HUES64 (cell line): ENCODE data around the gene COL13A1.

Experiments
- H3K27ac ChIP-seq: 2 replicates; pipeline ENCODE4 v1.7.0; 2013; ENCODE audit warnings: low read depth, low read length, inconsistent platforms
- H3K27me3 ChIP-seq: 2 replicates; pipeline ENCODE4 v1.6.1; 2013; ENCODE audit warnings: mild to moderate bottlenecking, low read length; ENCODE audit not compliant: insufficient read depth
- H3K36me3 ChIP-seq: 2 replicates; pipeline ENCODE4 v1.6.1; 2013; ENCODE audit warnings: mild to moderate bottlenecking, low read length; ENCODE audit not compliant: insufficient read depth
- H3K4me1 ChIP-seq: 2 replicates; pipeline ENCODE4 v1.6.1; 2013; ENCODE audit warnings: mild to moderate bottlenecking, low read length, moderate library complexity; ENCODE audit not compliant: insufficient read depth
- H3K4me3 ChIP-seq: 2 replicates; pipeline ENCODE4 v1.5.1; 2013; ENCODE audit warnings: mild to moderate bottlenecking, low read length, moderate library complexity
- H3K9ac ChIP-seq: 2 replicates; pipeline ENCODE4 v1.6.1; 2013; ENCODE audit warnings: mild to moderate bottlenecking, low read depth, low read length
- H3K9me3 ChIP-seq: 2 replicates; pipeline ENCODE4 v1.6.1; 2013; ENCODE audit warnings: low read depth, low read length; ENCODE audit not compliant: insufficient read depth
- WGBS: fragments of 150-250, 120-280 bp; methylation state at CpG from one replicate; pipeline ENCODE4 v1.1.7; 2013; ENCODE audit warnings: missing lambda C conversion rate; 5-methylcytosine and 5-hydroxymethylcytosine counted together

COL13A1 gene

GRCh38 chr10:69768386-69768785, 33.3 kb upstream of the COL13A1 start:
- 96% methylated on average over 1 of the region's 5 CpGs for WGBS
- peaks cover 14% of the 10 kb centered on the region for H3K4me1 ChIP-seq
- H3K9me3 ChIP-seq = peaks cover 2% of the 10 kb centered on the region; the same call in 1 of the 2 replicates
- no peak overlapping the region for H3K27ac ChIP-seq
- no peaks in the 10 kb centered on the region for H3K36me3 ChIP-seq
- no peak overlapping the region for H3K9ac ChIP-seq
- no peaks in the 10 kb centered on the region for H3K27me3 ChIP-seq
- no peak overlapping the region for H3K4me3 ChIP-seq

DNA sequence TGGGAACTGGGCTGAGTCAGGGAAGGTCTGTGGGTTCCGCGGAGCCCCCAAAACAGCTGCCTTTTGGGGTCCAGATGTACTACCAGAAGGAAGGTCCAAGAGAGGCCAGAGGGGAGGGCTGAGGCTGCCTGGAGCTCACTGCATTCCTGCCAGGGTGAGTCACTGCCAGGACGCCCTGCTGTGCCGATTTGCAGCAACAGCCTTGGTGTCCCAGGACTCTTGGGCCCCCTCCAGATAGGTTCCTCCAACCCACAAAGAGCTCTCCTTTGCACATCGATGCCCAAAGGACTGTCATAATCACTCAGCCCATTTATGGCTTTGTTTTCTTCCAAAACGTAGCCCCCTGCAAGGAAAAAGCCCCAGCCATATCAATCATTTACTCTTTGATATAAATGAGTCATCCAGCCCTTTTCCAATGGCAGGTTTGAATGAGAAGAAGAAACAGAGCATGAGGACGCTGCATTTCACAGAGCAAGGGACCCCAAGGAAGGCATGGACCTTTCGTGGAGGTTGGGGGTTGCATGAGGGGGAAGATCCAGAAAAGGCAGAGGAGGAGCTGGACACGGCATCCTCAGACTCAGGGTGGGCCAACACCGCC, 32.2 kb upstream of the COL13A1 start:
- WGBS = 35% methylated on average over 10 of the region's 10 CpGs
- Histone ChIP-seq H3K4me1 (peaks cover 14% of the 10 kb centered on the region), H3K27me3 (no peaks in the 10 kb centered on the region), H3K9ac (peak overlapping the region; percentile 48; the same call in 1 of the 2 replicates), H3K4me3 (no peak overlapping the region), H3K36me3 (no peaks in the 10 kb centered on the region), H3K27ac (peak overlapping the region; percentile 35; the same call in 1 of the 2 replicates), H3K9me3 (peaks cover 2% of the 10 kb centered on the region; the same call in 1 of the 2 replicates)

DNA sequence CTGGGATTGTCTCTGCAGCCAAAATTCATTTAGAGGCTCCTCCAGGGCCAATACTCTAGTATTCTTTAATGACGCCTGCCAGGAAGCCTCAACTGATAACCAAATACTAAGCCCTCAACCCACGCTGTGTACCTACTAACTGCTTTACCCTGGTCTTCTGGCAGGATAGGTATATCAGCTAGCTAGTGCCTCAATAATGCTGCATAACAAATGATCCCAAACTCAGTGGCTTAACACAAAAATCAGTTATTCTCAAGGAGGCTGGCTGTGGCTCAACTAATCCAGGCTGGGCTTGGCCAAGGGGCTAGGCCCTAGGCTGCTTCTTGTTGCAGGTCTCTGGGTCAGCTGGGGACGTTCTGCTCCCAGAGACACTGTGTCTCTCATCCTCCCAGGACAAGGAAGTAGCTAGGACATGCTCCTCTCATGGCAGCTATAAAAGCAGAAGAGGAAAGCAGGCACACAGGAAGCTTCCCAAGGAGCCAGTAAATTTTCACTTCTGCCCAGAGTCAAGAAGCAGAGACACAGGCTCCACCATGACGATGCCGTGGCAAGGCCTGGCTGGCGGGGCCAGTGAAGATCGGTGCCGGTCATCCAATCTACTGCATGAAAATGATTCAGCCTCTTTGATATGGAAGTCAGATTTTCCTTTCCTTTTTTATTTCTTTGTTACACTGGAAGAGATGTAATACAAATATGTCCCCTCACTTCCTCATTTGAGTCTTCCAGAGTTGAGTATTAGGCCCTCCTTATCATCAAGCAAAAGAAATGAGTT, 28.6 kb upstream of the COL13A1 start:
- Histone ChIP-seq H3K27ac (no peak overlapping the region), H3K4me1 (peaks cover 14% of the 10 kb centered on the region), H3K27me3 (no peaks in the 10 kb centered on the region), H3K9me3 (peaks cover 2% of the 10 kb centered on the region; the same call in 1 of the 2 replicates), H3K9ac (no peak overlapping the region), H3K36me3 (no peaks in the 10 kb centered on the region), H3K4me3 (no peak overlapping the region)
- 94% methylated on average over 8 of the region's 8 CpGs for WGBS

GRCh38 chr10:69774596-69774995, 27.1 kb upstream of the COL13A1 start:
- H3K9me3 ChIP-seq = peaks cover 2% of the 10 kb centered on the region; the same call in 1 of the 2 replicates
- no peak overlapping the region for H3K27ac ChIP-seq
- 0 out of 2 replicates have a peak, but pooled peaks cover 4% of the 10 kb centered on the region for H3K27me3 ChIP-seq
- 90% methylated on average over 2 of the region's 2 CpGs for WGBS
- H3K4me1 ChIP-seq = peaks cover 4% of the 10 kb centered on the region
- H3K4me3 ChIP-seq = no peak overlapping the region
- H3K9ac ChIP-seq = no peak overlapping the region
- H3K36me3 ChIP-seq = no peaks in the 10 kb centered on the region

- WGBS = 90% methylated on average over 5 of the region's 5 CpGs
- no peaks in the 10 kb centered on the region for H3K4me1 ChIP-seq
- H3K36me3 ChIP-seq = no peaks in the 10 kb centered on the region
- H3K9me3 ChIP-seq = no peaks in the 10 kb centered on the region
- H3K27me3 ChIP-seq = peaks cover 26% of the 10 kb centered on the region
- no peak overlapping the region for H3K27ac ChIP-seq
- no peak overlapping the region for H3K9ac ChIP-seq
- H3K4me3 ChIP-seq = no peak overlapping the region
Measured at GRCh38 chr10:69780077-69780476, 21.6 kb upstream of the COL13A1 start.

GRCh38 chr10:69781576-69781975, 20.1 kb upstream of the COL13A1 start:
- WGBS = 50% methylated on average over 3 of the region's 3 CpGs
- Histone ChIP-seq H3K27ac (no peak overlapping the region), H3K36me3 (no peaks in the 10 kb centered on the region), H3K4me1 (no peaks in the 10 kb centered on the region), H3K9me3 (no peaks in the 10 kb centered on the region), H3K4me3 (no peak overlapping the region), H3K27me3 (peaks cover 26% of the 10 kb centered on the region), H3K9ac (no peak overlapping the region)

DNA sequence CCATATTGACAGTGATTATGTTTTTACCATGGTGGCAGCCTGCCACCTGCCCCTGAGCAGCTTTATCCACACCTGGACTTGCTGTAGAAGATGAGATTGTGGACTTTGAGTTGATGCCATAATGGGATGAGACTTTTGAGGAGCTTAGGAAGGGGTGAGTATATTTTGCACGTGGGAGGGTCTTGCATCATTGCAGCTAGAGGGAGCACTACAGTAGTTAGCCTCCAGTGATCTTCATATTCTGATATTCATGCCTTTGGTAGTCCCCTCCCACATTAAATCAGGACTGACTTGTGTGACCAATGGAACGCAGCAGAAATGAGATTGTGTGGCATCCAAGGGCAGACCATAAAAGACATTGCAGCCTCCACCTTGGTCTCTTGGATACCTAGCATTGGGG, 18.2 kb upstream of the COL13A1 start:
- H3K27me3 ChIP-seq = peaks cover 26% of the 10 kb centered on the region
- H3K4me1 ChIP-seq = no peaks in the 10 kb centered on the region
- no peaks in the 10 kb centered on the region for H3K9me3 ChIP-seq
- no peak overlapping the region for H3K9ac ChIP-seq
- H3K4me3 ChIP-seq = no peak overlapping the region
- H3K27ac ChIP-seq = no peak overlapping the region
- WGBS = 58% methylated on average over 2 of the region's 2 CpGs
- no peaks in the 10 kb centered on the region for H3K36me3 ChIP-seq

DNA sequence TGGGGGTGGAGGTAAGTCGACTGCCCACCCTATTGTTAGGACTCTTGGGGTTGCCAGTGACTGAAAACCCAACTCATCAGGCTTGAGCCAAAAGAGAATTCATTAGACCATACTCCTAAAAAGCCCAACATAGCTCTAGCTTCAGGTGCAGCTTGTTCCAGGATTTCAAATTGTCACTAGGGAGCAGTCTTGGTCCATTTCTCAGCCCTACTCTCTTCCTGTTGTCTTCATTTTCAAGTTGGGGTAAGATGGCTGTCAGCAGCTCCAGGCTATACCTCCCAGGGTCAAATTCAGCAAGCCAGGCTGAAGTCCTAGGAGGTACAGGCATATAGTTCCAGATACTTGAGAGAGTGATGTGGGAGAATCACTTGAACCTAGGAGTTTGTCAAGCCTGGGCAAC, 14.9 kb upstream of the COL13A1 start:
- H3K4me3 ChIP-seq = no peak overlapping the region
- no peak overlapping the region for H3K27ac ChIP-seq
- H3K36me3 ChIP-seq = no peaks in the 10 kb centered on the region
- H3K27me3 ChIP-seq = peaks cover 8% of the 10 kb centered on the region; the same call in 1 of the 2 replicates
- 75% methylated on average over 1 of the region's 1 CpG for WGBS
- H3K9ac ChIP-seq = no peak overlapping the region
- H3K4me1 ChIP-seq = no peaks in the 10 kb centered on the region
- no peaks in the 10 kb centered on the region for H3K9me3 ChIP-seq

DNA sequence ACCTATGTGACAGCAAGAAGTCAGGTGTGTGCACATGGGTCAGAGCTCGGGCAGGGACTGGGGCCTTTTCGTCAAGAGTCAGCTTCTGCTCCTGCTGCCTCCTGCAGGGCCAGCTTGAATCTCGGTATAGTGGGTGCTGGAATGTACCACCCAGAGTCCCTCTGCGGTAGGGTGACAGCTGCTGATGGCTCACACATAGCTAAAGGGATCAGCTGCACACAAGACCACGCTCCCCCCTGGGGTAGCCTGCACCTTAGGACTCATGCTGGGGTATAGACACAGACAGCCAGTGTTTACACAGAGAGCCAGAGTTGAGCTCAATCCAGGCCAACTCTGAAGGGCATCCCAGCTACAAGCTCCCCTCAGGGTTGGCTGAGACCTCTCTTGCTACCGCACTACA, 14.0 kb upstream of the COL13A1 start:
- 83% methylated on average over 6 of the region's 6 CpGs for WGBS
- Histone ChIP-seq H3K9me3 (no peaks in the 10 kb centered on the region), H3K27me3 (peaks cover 3% of the 10 kb centered on the region; the same call in 1 of the 2 replicates), H3K9ac (no peak overlapping the region), H3K27ac (no peak overlapping the region), H3K4me1 (no peaks in the 10 kb centered on the region), H3K36me3 (no peaks in the 10 kb centered on the region), H3K4me3 (no peak overlapping the region)

DNA sequence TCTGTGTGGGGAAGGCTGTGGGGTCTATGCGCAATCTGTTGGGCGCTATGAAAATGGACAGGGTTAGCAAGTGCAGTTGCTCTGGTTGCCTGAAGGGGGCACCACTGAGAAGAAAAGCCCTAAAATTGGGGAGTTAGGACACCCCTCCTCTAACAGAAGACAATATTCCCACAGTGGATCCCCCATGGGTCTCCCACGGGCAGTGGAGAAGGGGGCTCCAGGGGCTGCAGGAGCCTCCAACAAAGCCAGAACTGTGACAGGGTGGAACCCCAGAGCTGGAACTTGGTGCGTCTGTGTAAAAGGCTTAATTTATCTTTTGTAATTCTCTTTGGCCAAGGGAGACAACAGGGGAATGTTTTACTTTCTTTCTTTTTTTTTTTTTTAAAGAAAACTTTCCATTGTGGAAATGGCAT, 12.5 kb upstream of the COL13A1 start:
- 63% methylated on average over 4 of the region's 4 CpGs for WGBS
- Histone ChIP-seq H3K9me3 (no peaks in the 10 kb centered on the region), H3K4me1 (no peaks in the 10 kb centered on the region), H3K27me3 (no peaks in the 10 kb centered on the region), H3K4me3 (no peak overlapping the region), H3K9ac (no peak overlapping the region), H3K27ac (no peak overlapping the region), H3K36me3 (no peaks in the 10 kb centered on the region)

DNA sequence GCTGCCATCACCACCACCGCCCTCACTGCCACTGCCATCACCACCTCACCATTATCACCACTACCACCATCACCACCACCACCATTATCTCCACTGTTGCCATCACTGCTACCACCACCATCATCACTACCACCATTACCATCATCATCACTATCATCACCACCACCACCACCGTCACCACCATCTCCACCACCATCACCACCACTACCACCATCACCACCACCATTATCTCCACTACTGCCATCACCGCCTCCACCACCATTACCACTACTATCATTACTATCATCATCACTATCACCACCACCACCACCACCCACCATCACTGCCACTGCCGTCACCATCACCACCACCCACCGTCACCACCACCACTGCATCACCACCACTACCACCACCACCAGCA, 9.9 kb upstream of the COL13A1 start:
- Histone ChIP-seq H3K9me3 (peaks cover 8% of the 10 kb centered on the region; the same call in 1 of the 2 replicates), H3K9ac (no peak overlapping the region), H3K36me3 (no peaks in the 10 kb centered on the region), H3K27ac (no peak overlapping the region), H3K4me3 (no peak overlapping the region), H3K4me1 (no peaks in the 10 kb centered on the region), H3K27me3 (no peaks in the 10 kb centered on the region)
- 94% methylated on average over 5 of the region's 5 CpGs for WGBS
